ENCODE results near the gene ESRP2.

ESRP2 gene

GRCh38 chr16:68235887-68236136 lies at the start of gene ESRP2:
ESRP2 (minus strand) TSS chr16:68236127; CDS start chr16:68236045, 82 bp downstream.
- no peak for DNase-seq (ENCODE audit: low read depth in 1 of 2, low spot score in 1 of 2)

DNA sequence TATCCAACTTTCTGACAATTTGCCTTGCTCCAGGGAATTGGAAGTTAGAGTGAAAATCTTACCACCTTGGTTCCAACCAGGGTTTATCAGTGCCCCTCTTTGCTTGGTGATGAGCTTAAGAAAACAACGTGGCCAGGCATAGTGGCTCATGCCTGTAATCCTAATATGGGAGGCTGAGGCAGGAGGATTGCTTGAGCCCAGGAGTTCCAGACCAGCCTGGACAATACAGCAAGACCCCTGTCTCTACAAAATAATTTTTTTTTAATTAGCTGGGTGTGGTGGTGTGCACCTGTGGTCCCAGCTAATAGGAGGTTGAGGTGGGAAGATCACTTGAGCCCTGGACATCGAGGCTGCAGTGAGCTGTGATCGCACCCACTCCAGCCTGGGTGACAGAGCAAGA lies 49.8 kb upstream of the ESRP2 start:
- no peak for DNase-seq (ENCODE audit: low read depth in 1 of 2, low spot score in 1 of 2)

GRCh38 chr16:68284847-68285246 lies 48.9 kb upstream of the ESRP2 start:
- no peak for DNase-seq (ENCODE audit: low read depth in 1 of 2, low spot score in 1 of 2)

DNA sequence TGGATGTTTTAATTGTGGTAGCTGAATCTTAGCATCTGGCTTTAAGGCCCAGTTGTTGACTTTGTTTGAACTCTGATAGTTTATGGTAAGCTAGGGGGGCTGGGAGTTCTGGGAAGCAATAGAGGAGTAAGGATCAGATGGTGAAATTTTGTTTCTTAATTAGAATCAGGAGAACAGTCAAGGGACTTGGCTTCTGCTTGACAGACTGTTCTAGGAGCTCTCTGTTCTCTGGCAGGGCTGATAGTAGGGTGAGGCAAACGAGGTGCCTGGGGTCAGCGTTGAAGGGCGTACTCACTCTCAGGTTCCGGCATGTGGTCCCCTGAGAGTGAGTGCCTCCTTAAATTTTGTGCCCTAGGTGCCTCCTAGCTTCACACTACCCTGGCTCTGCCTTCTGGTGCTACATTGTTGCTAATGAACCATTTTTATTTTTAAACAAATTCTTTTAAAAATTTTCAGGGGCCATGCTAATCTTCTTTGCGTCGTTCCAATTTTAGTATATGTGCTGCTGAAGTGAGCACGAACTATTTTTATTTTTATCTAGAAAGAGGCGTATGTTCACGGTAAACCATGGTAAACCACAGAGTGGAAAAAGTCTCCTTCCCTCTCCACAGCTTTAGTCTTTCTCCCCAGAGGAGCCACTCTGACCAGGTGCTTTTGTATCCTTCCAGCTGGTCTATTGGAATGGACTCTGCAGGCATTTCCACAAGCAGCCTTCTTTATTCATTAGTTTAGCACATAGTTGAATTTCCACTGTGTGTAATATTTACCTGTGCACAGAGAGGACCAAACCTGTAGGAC lies 48.1 kb upstream of the ESRP2 start:
- no peak for DNase-seq (ENCODE audit: low read depth in 1 of 2, low spot score in 1 of 2)

DNA sequence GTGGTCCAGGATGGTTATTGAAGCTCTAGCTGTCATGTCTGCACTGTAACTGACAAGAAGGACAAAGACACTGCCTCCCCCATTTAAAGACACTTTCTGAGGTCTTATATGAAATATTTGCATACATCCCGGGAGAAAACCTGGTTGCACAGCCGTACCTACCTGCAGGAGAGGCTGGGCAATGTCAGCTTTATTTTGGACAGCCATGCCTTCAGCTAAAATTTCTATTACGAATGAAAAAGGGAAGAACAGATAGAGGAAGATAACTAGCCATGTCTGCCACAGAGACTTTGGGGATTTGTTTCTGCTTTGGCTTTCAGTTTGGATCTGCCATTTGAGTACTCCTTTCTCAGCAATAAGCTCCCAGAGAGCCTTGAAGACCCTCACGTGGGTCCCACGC lies 47.4 kb upstream of the ESRP2 start:
- no peak for DNase-seq (ENCODE audit: low read depth in 1 of 2, low spot score in 1 of 2)

- no peak for DNase-seq (ENCODE audit: low read depth in 1 of 2, low spot score in 1 of 2)
These were observed 46.1 kb upstream of the ESRP2 start for GRCh38 chr16:68282064-68282452.

DNA sequence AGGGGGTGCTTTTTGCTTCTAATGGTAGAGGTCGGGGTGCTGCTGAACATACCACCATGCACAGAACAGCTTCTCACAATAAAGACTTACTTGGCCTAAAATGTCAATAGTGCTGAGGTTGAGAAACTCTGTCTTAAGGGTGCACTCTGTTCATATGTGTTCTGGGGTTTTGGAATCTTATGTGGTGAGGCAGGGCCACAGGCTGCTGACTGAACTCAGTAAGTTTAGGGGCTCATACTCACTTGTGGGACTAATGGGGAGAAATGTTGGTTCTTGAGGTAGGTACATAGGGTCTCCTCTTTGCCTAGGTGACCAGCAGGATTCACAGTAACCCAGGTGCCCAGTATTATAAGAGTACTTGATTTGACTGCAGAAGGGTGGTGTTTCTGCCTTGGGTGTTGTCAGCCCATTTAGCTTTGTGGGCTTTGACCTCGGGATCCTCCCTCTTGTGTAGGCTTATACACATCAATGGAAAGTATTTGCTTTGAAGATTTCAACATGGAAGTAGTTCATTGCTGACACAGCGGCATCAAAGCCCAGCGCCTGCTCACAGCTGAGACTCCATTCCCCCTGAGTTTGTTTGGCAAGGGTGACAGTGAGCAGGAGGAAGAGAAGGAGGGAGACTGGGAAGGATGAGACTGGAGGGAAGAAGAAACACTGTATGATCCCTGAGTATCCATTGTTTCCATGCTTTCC lies 45.6 kb upstream of the ESRP2 start:
- DNase-seq (ENCODE audit: low read depth in 1 of 2, low spot score in 1 of 2): no peak

DNA sequence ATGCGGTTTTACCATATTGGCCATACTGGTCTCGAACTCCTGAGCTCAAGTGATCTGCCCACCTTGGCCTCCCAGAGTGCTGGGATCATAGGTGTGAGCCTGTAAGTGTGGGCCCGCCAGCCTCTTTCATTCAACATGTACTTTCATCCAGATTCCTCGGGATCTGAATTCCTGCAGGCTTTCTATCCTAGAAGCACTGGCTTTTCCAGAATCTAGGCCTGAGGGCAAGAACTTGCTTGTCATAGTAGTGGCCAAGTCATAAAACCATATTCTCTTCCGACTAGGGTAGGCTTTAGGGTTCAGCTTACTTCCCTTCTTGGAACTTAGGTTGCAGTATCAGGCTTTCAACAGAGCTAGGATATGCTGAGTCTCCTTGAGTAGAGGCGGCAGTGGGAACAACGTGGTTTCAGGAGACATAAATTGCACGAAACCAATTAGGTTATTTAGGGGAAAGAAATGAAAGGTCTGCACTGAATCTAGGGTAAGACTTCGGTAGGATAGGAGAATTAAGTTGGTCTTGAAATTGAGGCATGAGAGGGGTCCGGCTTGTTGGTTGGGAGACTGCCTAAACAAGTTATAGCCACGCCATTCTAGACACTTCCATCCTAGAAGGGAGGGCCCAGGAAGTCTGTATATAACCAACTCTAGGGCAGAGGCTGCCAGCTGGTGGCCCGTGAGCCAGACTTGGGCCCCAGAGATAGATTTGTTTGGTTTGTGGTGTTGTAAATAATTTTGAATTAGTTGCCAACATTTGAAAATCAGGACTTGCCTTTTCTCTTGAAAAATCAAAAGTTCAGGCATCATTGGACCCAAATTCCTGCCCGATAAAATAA lies 44.0 kb upstream of the ESRP2 start:
- no peak for DNase-seq (ENCODE audit: low read depth in 1 of 2, low spot score in 1 of 2)

DNA sequence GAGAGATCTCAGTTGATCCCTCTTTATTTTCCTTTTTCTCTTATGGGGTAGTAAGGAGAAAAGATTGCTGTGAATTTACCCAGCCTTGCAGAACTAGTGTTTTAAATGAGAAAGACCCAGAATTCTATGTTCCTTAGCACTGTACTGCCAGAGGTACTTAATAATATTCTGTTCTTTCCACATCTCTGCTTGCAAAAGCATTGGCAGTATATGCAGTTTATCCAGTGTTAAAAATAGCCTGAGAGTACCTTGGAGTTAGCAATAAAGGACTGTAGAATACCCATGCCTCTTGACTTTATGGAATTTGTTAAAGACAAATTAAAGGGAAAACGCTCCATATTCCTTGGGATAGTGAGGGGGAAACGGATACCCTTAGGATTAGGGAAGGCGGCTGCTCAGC lies 40.3 kb upstream of the ESRP2 start:
- DNase-seq (ENCODE audit: low read depth in 1 of 2, low spot score in 1 of 2): no peak

DNA sequence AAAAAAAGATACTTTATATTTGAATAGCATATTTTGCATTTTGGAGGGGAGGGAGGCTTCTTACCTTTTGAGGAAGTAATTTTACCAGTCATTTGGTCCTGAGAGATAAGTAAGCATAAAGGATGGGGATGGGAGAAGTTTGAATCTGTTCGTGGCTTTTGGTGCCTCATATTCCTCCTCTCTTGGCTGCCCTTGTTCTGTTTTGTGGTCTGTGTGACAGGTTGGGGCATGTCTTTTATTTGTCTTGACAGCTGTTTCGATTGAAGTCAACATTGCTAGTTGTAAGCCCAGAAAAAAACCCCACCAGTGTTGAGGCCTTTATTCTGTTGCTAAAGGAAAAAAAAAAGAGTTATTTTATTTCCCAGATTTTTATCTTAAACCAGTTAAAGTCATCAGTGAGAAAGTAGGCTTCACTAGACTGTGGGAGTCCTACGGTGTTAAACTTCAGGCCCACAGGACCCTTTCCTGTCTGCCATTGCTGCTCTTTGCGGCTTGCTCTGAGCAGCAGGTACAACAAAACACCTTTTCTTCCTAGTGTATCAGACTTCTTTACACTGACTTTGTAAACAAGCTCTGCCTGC lies 39.8 kb upstream of the ESRP2 start:
- DNase-seq (ENCODE audit: low read depth in 1 of 2, low spot score in 1 of 2): peak in 1 of 2 donors; percentile 16

DNA sequence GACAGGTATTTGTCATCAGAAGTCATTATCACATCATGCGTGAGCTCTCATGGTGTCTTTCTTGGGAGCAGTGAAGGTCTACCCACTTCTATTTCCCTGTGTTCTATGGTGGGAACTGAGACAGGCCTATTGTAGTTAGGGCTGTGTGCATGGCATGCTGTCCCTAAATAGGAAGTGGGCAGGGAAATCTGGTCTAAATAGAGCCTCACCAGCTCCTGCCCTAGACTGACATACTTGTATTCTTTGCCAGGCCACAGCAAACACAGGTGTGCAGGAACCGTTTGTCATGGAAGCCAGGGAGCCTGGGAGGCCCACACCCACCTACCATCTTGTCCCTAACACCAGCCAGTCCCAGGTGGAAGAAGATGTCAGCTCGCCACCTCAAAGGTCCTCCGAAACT lies 38.5 kb upstream of the ESRP2 start:
- DNase-seq (ENCODE audit: low read depth in 1 of 2, low spot score in 1 of 2): no peak

- no peak for DNase-seq (ENCODE audit: low read depth in 1 of 2, low spot score in 1 of 2)
These were observed 38.0 kb upstream of the ESRP2 start for GRCh38 chr16:68273896-68274295.

DNA sequence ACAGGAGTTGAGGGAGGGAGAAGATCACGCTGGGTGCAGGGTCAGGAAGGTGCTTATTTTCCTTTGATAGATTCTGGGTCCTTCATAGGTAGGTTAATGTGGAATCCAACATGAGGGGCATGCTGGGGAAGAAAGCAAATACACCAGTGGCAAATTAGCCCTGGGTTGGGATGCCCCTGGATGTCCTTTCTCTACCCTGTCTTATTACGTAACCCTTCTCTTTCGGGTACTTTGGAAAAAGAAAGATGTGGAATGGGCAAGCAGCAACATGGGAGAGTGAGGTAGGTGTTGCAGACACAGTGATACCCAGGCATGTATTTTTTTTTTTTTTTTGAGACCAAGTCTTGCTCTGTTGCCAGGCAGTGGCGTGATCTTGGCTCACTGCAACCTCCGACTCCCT lies 37.5 kb upstream of the ESRP2 start:
- DNase-seq (ENCODE audit: low read depth in 1 of 2, low spot score in 1 of 2): no peak

- DNase-seq (ENCODE audit: low read depth in 1 of 2, low spot score in 1 of 2): peak; percentile 30 to 39
These were observed 36.7 kb upstream of the ESRP2 start for GRCh38 chr16:68272507-68273209.

GRCh38 chr16:68270353-68270752 lies 34.4 kb upstream of the ESRP2 start:
- DNase-seq (ENCODE audit: low read depth in 1 of 2, low spot score in 1 of 2): no peak

DNA sequence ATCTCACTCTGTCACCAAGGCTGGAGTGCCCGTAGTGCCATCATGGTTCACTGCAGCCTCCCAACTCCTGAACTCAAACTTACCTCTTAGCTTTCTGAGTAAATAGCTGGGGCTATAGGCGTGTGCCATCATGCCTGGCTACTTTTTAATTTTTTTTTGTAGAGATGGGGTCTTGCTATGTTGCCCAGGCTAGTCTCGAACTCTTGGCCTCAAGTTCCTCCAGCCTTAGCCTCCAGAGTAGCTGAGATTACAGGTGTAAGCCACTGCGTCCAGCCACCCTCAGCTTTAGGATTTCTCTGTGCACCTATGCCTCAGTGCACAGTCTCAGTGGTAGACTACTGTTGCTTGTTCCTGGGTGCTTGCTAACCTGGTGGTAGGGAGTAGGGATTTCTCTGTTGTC lies 33.9 kb upstream of the ESRP2 start:
- no peak for DNase-seq (ENCODE audit: low read depth in 1 of 2, low spot score in 1 of 2)

DNA sequence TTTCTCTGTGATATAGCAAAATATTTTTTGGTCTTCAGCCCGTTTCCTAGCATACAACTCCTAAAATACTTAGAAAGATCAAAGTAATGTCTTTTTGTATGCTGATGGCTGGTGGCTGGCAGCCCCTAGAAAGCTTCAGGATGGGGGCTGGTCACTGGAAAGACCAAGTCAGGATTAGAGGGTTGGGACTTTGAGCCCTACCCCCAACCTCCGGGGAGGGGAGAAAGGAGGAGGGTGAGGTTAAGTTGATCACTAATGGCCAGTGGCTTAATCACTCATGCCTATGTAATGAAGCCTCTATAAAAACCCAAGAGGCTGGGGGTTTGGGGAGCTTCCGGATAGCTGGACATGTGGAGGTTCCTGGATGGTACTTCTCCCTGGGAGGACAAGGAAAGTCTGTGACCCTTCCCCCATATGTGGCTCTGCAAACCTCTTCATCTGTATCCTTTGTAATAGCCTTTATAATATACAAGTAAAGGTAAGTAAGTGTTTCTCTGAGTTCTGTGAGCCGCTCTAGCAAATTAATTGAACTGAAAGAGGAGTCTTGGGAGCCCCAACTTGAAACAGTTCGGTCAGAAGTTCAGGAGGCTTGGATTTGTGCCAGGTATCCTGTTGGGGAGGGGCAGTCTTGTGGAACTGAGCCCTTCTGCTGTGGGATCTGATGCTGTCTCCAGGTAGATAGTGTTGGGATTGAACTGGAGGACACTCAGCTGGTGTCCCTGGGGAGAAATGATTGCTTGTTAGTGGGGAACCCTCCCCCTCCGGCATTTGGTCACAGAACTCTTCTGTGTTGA lies 31.9 kb upstream of the ESRP2 start:
- no peak for DNase-seq (ENCODE audit: low read depth in 1 of 2, low spot score in 1 of 2)

GRCh38 chr16:68265078-68265920 lies 29.4 kb upstream of the ESRP2 start:
- peak in 1 of 2 donors; percentile 20 for DNase-seq (ENCODE audit: low read depth in 1 of 2, low spot score in 1 of 2)
